HG02610 (cell line): ENCODE measurements around the gene PCBP3.
"Not testable (repeated sequence)": the region's sequence is repeated elsewhere in the genome, so short reads cannot be mapped to it uniquely, and the experiment has no call there.

ENCODE experiments used
- ATAC-seq: cut with Tn5 transposase; IDR thresholded peaks from one replicate; pipeline ENCODE4 v1.9.1; 2021; ENCODE audit warnings: mild to moderate bottlenecking, moderate library complexity; ENCODE audit not compliant: unreplicated experiment

The PCBP3 gene

GRCh38 chr21:45952527-45952926 lies 309.0 kb downstream of the PCBP3 start:
- not testable (repeated sequence) for ATAC-seq

- ATAC-seq: no peak
Observed at GRCh38 chr21:45952974-45953373, 309.4 kb downstream of the PCBP3 start.

- no peak for ATAC-seq
Observed at GRCh38 chr21:45954261-45954660, 310.7 kb downstream of the PCBP3 start.

GRCh38 chr21:45954921-45955320 lies 311.4 kb downstream of the PCBP3 start:
- ATAC-seq: no peak

GRCh38 chr21:45957551-45957950 lies 314.0 kb downstream of the PCBP3 start:
- ATAC-seq: no peak

- ATAC-seq: no peak
Observed at GRCh38 chr21:45957981-45958600, 314.6 kb downstream of the PCBP3 start.

GRCh38 chr21:45959182-45959581 lies 315.7 kb downstream of the PCBP3 start:
- ATAC-seq: no peak

GRCh38 chr21:45959779-45960390 lies 316.4 kb downstream of the PCBP3 start:
- no peak for ATAC-seq

- ATAC-seq: not testable (repeated sequence)
Observed at GRCh38 chr21:45961408-45961807, 317.9 kb downstream of the PCBP3 start.

GRCh38 chr21:45962531-45963231 lies 319.2 kb downstream of the PCBP3 start:
- ATAC-seq: no peak

- ATAC-seq: no peak
Observed at GRCh38 chr21:45963232-45963570, 319.7 kb downstream of the PCBP3 start.

- no peak for ATAC-seq
Observed at GRCh38 chr21:45964649-45965048, 321.1 kb downstream of the PCBP3 start.

GRCh38 chr21:45965084-45965809 lies 321.7 kb downstream of the PCBP3 start:
- no peak for ATAC-seq

GRCh38 chr21:45966791-45967394 lies 323.4 kb downstream of the PCBP3 start:
- ATAC-seq: no peak

GRCh38 chr21:45969921-45970673 lies 326.6 kb downstream of the PCBP3 start:
- ATAC-seq: no peak

- ATAC-seq: no peak
Observed at GRCh38 chr21:45970674-45971615, 327.4 kb downstream of the PCBP3 start.

- no peak for ATAC-seq
Observed at GRCh38 chr21:45971616-45972352, 328.3 kb downstream of the PCBP3 start.

- no peak for ATAC-seq
Observed at GRCh38 chr21:45972353-45972715, 328.8 kb downstream of the PCBP3 start.
